CD14-positive monocyte (primary cell): ENCODE measurements around the gene RAB11FIP2. TPM values are rescaled to one million over a fixed set of nuclear protein-coding genes. Genes with fewer than 3 reads are reported as not detected.

Experiments
- DNase-seq, 3 donors: peaks; one replicate each; pipeline ENCODE4 v3.0.0-alpha.2; 2011 to 2022
- H2AFZ ChIP-seq: 2 replicates; pipeline ENCODE4 v1.6.0; 2012; ENCODE audit warnings: mild to moderate bottlenecking, low read depth, low read length, inconsistent platforms; ENCODE audit not compliant: insufficient read depth, poor library complexity, severe bottlenecking
- H3K27ac ChIP-seq, 2 donors: 1 replicate in 1 of 2; 2 replicates in 1 of 2; pipeline ENCODE4 v1.5.1; 2012 to 2013; ENCODE audit warnings: low read length in 2 of 2, control low read depth in 1 of 2, inconsistent platforms in 1 of 2, low read depth in 1 of 2, mild to moderate bottlenecking in 1 of 2
- H3K27me3 ChIP-seq, 2 donors: one replicate each; pipeline versions ENCODE4 v1.6.0 to v1.6.1; 2011 to 2013; ENCODE audit warnings: low read length in 2 of 2; ENCODE audit not compliant: control insufficient read depth in 2 of 2, insufficient read depth in 2 of 2
- H3K36me3 ChIP-seq, 2 donors: replicated peaks in 1 of 2; 1 replicate in 1 of 2; 2 replicates in 1 of 2; pipeline versions ENCODE4 v1.5.1 to v1.6.1; 2012 to 2013; ENCODE audit warnings: low read length in 2 of 2, control low read depth in 1 of 2, inconsistent platforms in 1 of 2, mild to moderate bottlenecking in 1 of 2; ENCODE audit not compliant: insufficient read depth in 2 of 2, control insufficient read depth in 1 of 2
- H3K4me1 ChIP-seq, 2 donors: 1 replicate in 1 of 2; 2 replicates in 1 of 2; pipeline versions ENCODE4 v1.5.1 to v1.6.1; 2012 to 2013; ENCODE audit warnings: low read length in 2 of 2, control low read depth in 1 of 2, inconsistent platforms in 1 of 2, mild to moderate bottlenecking in 1 of 2, moderate library complexity in 1 of 2; ENCODE audit not compliant: insufficient read depth in 2 of 2, control insufficient read depth in 1 of 2
- H3K4me2 ChIP-seq: replicated peaks from 2 replicates; pipeline ENCODE3; 2012; ENCODE audit warnings: low read length, moderate library complexity, mild to moderate bottlenecking; ENCODE audit not compliant: poor library complexity, severe bottlenecking; ENCODE audit errors: extremely low read depth
- H3K4me3 ChIP-seq, 3 experiments: fragments of 200-600 bp in 1 of 3; sonication (generic) in 1 of 3; replicated peaks in 1 of 3; 1 replicate in 2 of 3; 2 replicates in 1 of 3; pipeline ENCODE4 v1.5.1; 2011 to 2013; ENCODE audit warnings: low read length in 3 of 3, mild to moderate bottlenecking in 3 of 3, control low read depth in 2 of 3, low read depth in 2 of 3, inconsistent platforms in 1 of 3, moderate library complexity in 1 of 3
- H3K79me2 ChIP-seq: 2 replicates; pipeline ENCODE4 v1.6.0; 2012; ENCODE audit warnings: mild to moderate bottlenecking, control low read depth, inconsistent platforms, low read length, moderate library complexity; ENCODE audit not compliant: insufficient read depth
- H3K9ac ChIP-seq: 2 replicates; pipeline ENCODE4 v1.6.0; 2017; ENCODE audit warnings: low read length, mild to moderate bottlenecking; ENCODE audit not compliant: insufficient read depth, poor library complexity, severe bottlenecking
- H3K9me3 ChIP-seq, 2 donors: replicated peaks in 1 of 2; 1 replicate in 1 of 2; 2 replicates in 1 of 2; pipeline versions ENCODE4 v1.5.1 to v1.6.1; 2012 to 2013; ENCODE audit warnings: low read length in 2 of 2, control low read depth in 1 of 2; ENCODE audit not compliant: control insufficient read depth in 1 of 2, insufficient read depth in 1 of 2
- H4K20me1 ChIP-seq: 2 replicates; pipeline ENCODE4 v1.6.0; 2012; ENCODE audit warnings: mild to moderate bottlenecking, low read length, control low read depth, moderate library complexity; ENCODE audit not compliant: insufficient read depth
- H3K27ac Mint-ChIP-seq, 7 donors: one replicate each; pipeline ENCODE4 v1.8.0; 2020; ENCODE audit warnings: mild to moderate bottlenecking in 7 of 7, mixed read lengths in 7 of 7, moderate library complexity in 6 of 7, inconsistent platforms in 2 of 7
- H3K27me3 Mint-ChIP-seq, 3 donors: one replicate each; pipeline ENCODE4 v1.8.0; 2021 to 2022; ENCODE audit warnings: low read depth in 3 of 3, mild to moderate bottlenecking in 3 of 3, mixed read lengths in 3 of 3, moderate library complexity in 3 of 3, inconsistent platforms in 1 of 3
- H3K36me3 Mint-ChIP-seq, 2 donors: one replicate each; pipeline ENCODE4 v1.8.0; 2020; ENCODE audit warnings: mixed read lengths in 2 of 2, inconsistent platforms in 1 of 2, mild to moderate bottlenecking in 1 of 2
- H3K4me1 Mint-ChIP-seq: one replicate; pipeline ENCODE4 v1.8.0; 2020; ENCODE audit warnings: mild to moderate bottlenecking, mixed read lengths
- H3K4me3 Mint-ChIP-seq, 2 donors: one replicate each; pipeline ENCODE4 v1.8.0; 2020; ENCODE audit warnings: mild to moderate bottlenecking in 2 of 2, mixed read lengths in 2 of 2, moderate library complexity in 1 of 2
- H3K9me3 Mint-ChIP-seq, 7 donors: one replicate each; pipeline ENCODE4 v1.8.0; 2020 to 2022; ENCODE audit warnings: mixed read lengths in 7 of 7, mild to moderate bottlenecking in 6 of 7, moderate library complexity in 6 of 7, inconsistent platforms in 2 of 7
- WGBS: methylation state at CpG from one replicate; pipeline ENCODE4 v1.1.5; 2013; ENCODE audit warnings: missing lambda C conversion rate; ENCODE audit not compliant: insufficient coverage; 5-methylcytosine and 5-hydroxymethylcytosine counted together
- intact Hi-C, 2 donors: fragments of 100-400 bp; cut with micrococcal nuclease; formaldehyde crosslinking; loops; one replicate each; pipeline versions ENCODE4 v1.15.0 to v1.15.1; 2023
- polyA plus RNA-seq, 3 donors: library from polyadenylated mRNA; depleted of rRNA in 1 of 3; unstranded in 2 of 3; stranded (reverse) in 1 of 3; fragments of 300-500 nt in 2 of 3; fragments of >200 nt in 1 of 3; fragmentation: Illumina TruSeq in 2 of 3; gene quantifications; 1 replicate in 2 of 3; 2 replicates in 1 of 3; pipeline ENCODE4 v1.2.3, GENCODE V29; 2012 to 2021
- TF ChIP-seq, protein P1 (sequence below): fragments of 200-600 bp; IDR thresholded peaks from one replicate; pipeline ENCODE4 v1.8.0; 2022; ENCODE audit warnings: antibody characterized with exemption, mild to moderate bottlenecking

RAB11FIP2 gene
- polyA plus RNA-seq, 3 donors = 3.5 to 6.7 (median 5.4) TPM

GRCh38 chr10:118042336-118042735 is 4.4 kb downstream of the RAB11FIP2 start:
- no peaks in the 10 kb centered on the region for H3K9me3 Mint-ChIP-seq
- Histone ChIP-seq H2AFZ (no peak overlapping the region), H3K27me3 (no peaks in the 10 kb centered on the region), H4K20me1 (peaks cover 21% of the 10 kb centered on the region), H3K9ac (no peak overlapping the region), H3K27ac (no peak overlapping the region), H3K9me3 (no peaks in the 10 kb centered on the region), H3K4me2 (no peak overlapping the region), H3K36me3 (peaks cover 5 to 15% of the 10 kb centered on the region in 2 donors), H3K4me1 (peaks cover 15 to 19% of the 10 kb centered on the region in 2 donors), H3K79me2 (peaks cover 67% of the 10 kb centered on the region), H3K4me3 (no peak overlapping the region)
- no peak overlapping the region for H3K27ac Mint-ChIP-seq
- H3K27me3 Mint-ChIP-seq = no peaks in the 10 kb centered on the region
- H3K4me1 Mint-ChIP-seq = peaks cover 32% of the 10 kb centered on the region
- H3K36me3 Mint-ChIP-seq = peaks cover 10% of the 10 kb centered on the region in 2 donors
- intact Hi-C loops = loop anchor here in 1 of 2 donors (10.0 kb wide), 2 partner anchors 302 to 668 kb away; partner anchors contain the start of genes FAM204A and PDZD8
- TF ChIP-seq, protein P1, sequence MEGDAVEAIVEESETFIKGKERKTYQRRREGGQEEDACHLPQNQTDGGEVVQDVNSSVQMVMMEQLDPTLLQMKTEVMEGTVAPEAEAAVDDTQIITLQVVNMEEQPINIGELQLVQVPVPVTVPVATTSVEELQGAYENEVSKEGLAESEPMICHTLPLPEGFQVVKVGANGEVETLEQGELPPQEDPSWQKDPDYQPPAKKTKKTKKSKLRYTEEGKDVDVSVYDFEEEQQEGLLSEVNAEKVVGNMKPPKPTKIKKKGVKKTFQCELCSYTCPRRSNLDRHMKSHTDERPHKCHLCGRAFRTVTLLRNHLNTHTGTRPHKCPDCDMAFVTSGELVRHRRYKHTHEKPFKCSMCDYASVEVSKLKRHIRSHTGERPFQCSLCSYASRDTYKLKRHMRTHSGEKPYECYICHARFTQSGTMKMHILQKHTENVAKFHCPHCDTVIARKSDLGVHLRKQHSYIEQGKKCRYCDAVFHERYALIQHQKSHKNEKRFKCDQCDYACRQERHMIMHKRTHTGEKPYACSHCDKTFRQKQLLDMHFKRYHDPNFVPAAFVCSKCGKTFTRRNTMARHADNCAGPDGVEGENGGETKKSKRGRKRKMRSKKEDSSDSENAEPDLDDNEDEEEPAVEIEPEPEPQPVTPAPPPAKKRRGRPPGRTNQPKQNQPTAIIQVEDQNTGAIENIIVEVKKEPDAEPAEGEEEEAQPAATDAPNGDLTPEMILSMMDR = no peak
- H3K4me3 Mint-ChIP-seq = no peak overlapping the region
- DNase-seq = no peak

GRCh38 chr10:118041316-118041715 is 5.4 kb downstream of the RAB11FIP2 start:
- Histone ChIP-seq H3K27me3 (no peaks in the 10 kb centered on the region), H3K36me3 (peaks cover 5 to 15% of the 10 kb centered on the region in 2 donors), H3K9ac (no peak overlapping the region), H3K27ac (no peak overlapping the region), H4K20me1 (peaks cover 21% of the 10 kb centered on the region), H3K79me2 (peaks cover 66% of the 10 kb centered on the region), H3K4me2 (no peak overlapping the region), H3K4me3 (no peak overlapping the region), H2AFZ (no peak overlapping the region), H3K9me3 (no peaks in the 10 kb centered on the region), H3K4me1 (peaks cover 12 to 19% of the 10 kb centered on the region in 2 donors)
- TF ChIP-seq, protein P1 = no peak
- Mint-ChIP-seq H3K9me3 (no peaks in the 10 kb centered on the region), H3K36me3 (peaks cover 10% of the 10 kb centered on the region in 2 donors), H3K4me3 (no peak overlapping the region), H3K4me1 (peaks cover 35% of the 10 kb centered on the region), H3K27me3 (no peaks in the 10 kb centered on the region), H3K27ac (no peak overlapping the region)
- intact Hi-C loops = loop anchor here in 1 of 2 donors (10.0 kb wide), 2 partner anchors 303 to 667 kb away; partner anchors contain the start of genes FAM204A and PDZD8
- no CpG with 5 or more reads among the region's 2 CpGs for WGBS
- no peak for DNase-seq
